Measurements from ENCODE around the gene EIF3I. TPM values are rescaled to one million over a fixed set of nuclear protein-coding genes. Genes with fewer than 3 reads are reported as not detected.

The EIF3I gene
- total and polyA plus RNA-seq, 2 experiments from 2014 or later: 259 to 286 TPM

DNA sequence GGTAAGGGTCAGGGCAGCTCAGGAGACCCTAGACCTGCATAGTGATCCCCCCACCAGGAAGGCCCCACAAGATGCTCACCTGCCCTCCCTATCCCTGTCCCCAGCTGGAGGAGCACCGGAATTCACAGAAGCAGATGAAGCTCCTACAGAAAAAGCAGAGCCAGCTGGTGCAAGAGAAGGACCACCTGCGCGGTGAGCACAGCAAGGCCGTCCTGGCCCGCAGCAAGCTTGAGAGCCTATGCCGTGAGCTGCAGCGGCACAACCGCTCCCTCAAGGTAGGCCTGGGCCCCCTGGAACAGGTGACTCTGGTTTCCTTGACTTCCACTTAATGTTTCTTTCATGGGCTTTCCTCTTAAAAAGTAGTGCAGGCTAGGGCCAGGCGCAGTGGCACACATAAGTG, 34.4 kb upstream of the EIF3I start:
- Histone ChIP-seq H3K4me2 (ENCODE audit: unreplicated experiment) (no peak overlapping the region), H3K9me2 (ENCODE audit: insufficient read depth) (no peaks in the 10 kb centered on the region), H2AFZ (no peak overlapping the region), H3K36me3 (ENCODE audit: low read depth) (peaks cover 80% of the 10 kb centered on the region), H3K27ac (no peak overlapping the region), H3K27me3 (replicated peaks; ENCODE audit: insufficient read depth) (no peaks in the 10 kb centered on the region), H3K9ac (no peak overlapping the region), H3K4me1 (ENCODE audit: insufficient read depth) (0 out of 2 replicates have a peak, but pooled peaks cover 20% of the 10 kb centered on the region), H3K9me3 (ENCODE audit: low read depth) (no peaks in the 10 kb centered on the region), H4K20me1 (ENCODE audit: insufficient read depth) (peaks cover 5% of the 10 kb centered on the region; the same call in 1 of the 2 replicates), H3F3A (ENCODE audit: insufficient read depth) (peaks cover 13% of the 10 kb centered on the region), H3K79me2 (ENCODE audit: insufficient read depth) (peaks cover 73% of the 10 kb centered on the region), H3K4me3 (no peak overlapping the region)
- TF ChIP-seq EZH2phosphoT487 (IDR thresholded peaks at IDR 0.05; ENCODE audit: insufficient read depth, low read depth) (no peak), EZH2 (IDR thresholded peaks at IDR 0.05; ENCODE audit: insufficient read depth, poor library complexity, severe bottlenecking) (no peak)
- WGBS, 2 experiments (ENCODE audit: low coverage in 1 of 2, low lambda C conversion rate in 2 of 2, missing lambda C conversion rate in 2 of 2): 91 to 95% methylated on average over 9 of the region's 9 CpGs
- in situ Hi-C loops (cut with MboI): no loop called here
- DNase-seq: no peak

DNA sequence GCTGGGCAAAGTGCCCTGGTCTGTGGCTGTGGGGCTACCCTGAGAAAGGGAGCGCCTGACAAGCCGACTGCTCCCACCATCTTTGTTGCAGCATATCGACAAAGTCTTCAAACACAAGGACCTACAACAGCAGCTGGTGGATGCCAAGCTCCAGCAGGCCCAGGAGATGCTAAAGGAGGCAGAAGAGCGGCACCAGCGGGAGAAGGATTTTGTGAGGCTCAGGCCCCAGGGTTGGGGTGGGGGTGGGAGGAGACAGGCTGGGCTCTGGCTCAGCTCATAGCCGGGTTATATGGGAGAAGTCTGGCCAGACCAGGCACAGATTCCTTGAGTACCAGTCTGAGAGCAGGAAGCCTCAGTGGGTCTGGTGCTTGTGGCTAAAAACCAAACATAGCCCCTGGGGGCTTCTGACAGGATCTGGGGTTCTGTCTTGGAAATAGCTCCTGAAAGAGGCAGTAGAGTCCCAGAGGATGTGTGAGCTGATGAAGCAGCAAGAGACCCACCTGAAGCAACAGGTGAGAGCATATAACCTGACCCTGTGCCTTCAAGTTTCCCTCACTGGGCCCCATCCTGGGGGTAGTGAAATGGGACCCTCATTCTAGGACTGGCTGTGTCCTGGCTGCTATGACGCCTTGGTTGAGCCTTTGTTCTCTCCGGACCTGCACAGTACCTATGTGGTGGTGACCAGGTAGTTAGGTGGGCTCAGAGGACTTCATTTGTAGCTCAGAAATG, 29.8 kb upstream of the EIF3I start:
- Histone ChIP-seq H4K20me1 (ENCODE audit: insufficient read depth) (no peaks in the 10 kb centered on the region), H3K4me1 (ENCODE audit: insufficient read depth) (peaks cover 10% of the 10 kb centered on the region), H3K36me3 (ENCODE audit: low read depth) (peaks cover 91% of the 10 kb centered on the region), H3K4me2 (ENCODE audit: unreplicated experiment) (no peak overlapping the region), H3K27ac (no peak overlapping the region), H3K9me2 (ENCODE audit: insufficient read depth) (no peaks in the 10 kb centered on the region), H3K9ac (no peak overlapping the region), H3K79me2 (ENCODE audit: insufficient read depth) (peaks cover 28% of the 10 kb centered on the region), H3K4me3 (no peak overlapping the region), H3K9me3 (ENCODE audit: low read depth) (no peaks in the 10 kb centered on the region), H2AFZ (no peak overlapping the region), H3K27me3 (replicated peaks; ENCODE audit: insufficient read depth) (no peaks in the 10 kb centered on the region), H3F3A (ENCODE audit: insufficient read depth) (peaks cover 55% of the 10 kb centered on the region)
- DNase-seq: no peak
- TF ChIP-seq EZH2phosphoT487 (IDR thresholded peaks at IDR 0.05; ENCODE audit: insufficient read depth, low read depth): no peak
- no peak for TF ChIP-seq EZH2 (IDR thresholded peaks at IDR 0.05; ENCODE audit: insufficient read depth, poor library complexity, severe bottlenecking)
- WGBS, 2 experiments (ENCODE audit: low coverage in 1 of 2, low lambda C conversion rate in 2 of 2, missing lambda C conversion rate in 2 of 2): 93 to 95% methylated on average over 7 to 8 of the region's 8 CpGs
- in situ Hi-C loops (cut with MboI): no loop called here

DNA sequence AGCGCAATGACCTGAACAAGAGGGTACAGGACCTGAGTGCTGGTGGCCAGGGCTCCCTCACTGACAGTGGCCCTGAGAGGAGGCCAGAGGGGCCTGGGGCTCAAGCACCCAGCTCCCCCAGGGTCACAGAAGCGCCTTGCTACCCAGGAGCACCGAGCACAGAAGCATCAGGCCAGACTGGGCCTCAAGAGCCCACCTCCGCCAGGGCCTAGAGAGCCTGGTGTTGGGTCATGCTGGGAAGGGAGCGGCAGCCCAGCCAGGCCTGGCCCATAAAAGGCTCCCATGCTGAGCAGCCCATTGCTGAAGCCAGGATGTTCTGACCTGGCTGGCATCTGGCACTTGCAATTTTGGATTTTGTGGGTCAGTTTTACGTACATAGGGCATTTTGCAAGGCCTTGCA, 27.2 kb upstream of the EIF3I start:
- DNase-seq: no peak
- in situ Hi-C loops (cut with MboI): no loop called here
- WGBS, 2 experiments (ENCODE audit: low coverage in 1 of 2, low lambda C conversion rate in 2 of 2, missing lambda C conversion rate in 2 of 2): 97 to 100% methylated on average over 6 of the region's 6 CpGs
- H3K79me2 ChIP-seq (ENCODE audit: insufficient read depth): peaks cover 7% of the 10 kb centered on the region
- peaks cover 21% of the 10 kb centered on the region for H3K4me1 ChIP-seq (ENCODE audit: insufficient read depth)
- no peak overlapping the region for H3K4me2 ChIP-seq (ENCODE audit: unreplicated experiment)
- no peak overlapping the region for H3K9ac ChIP-seq
- H3K27ac ChIP-seq: no peak overlapping the region
- H2AFZ ChIP-seq: no peak overlapping the region
- no peaks in the 10 kb centered on the region for H4K20me1 ChIP-seq (ENCODE audit: insufficient read depth)
- H3K27me3 ChIP-seq (replicated peaks; ENCODE audit: insufficient read depth): no peaks in the 10 kb centered on the region
- H3K9me2 ChIP-seq (ENCODE audit: insufficient read depth): no peaks in the 10 kb centered on the region
- no peak overlapping the region for H3K4me3 ChIP-seq
- H3F3A ChIP-seq (ENCODE audit: insufficient read depth): peaks cover 72% of the 10 kb centered on the region
- H3K36me3 ChIP-seq (ENCODE audit: low read depth): peaks cover 67% of the 10 kb centered on the region
- H3K9me3 ChIP-seq (ENCODE audit: low read depth): no peaks in the 10 kb centered on the region
- no peak for TF ChIP-seq EZH2 (IDR thresholded peaks at IDR 0.05; ENCODE audit: insufficient read depth, poor library complexity, severe bottlenecking)
- no peak for TF ChIP-seq EZH2phosphoT487 (IDR thresholded peaks at IDR 0.05; ENCODE audit: insufficient read depth, low read depth)

DNA sequence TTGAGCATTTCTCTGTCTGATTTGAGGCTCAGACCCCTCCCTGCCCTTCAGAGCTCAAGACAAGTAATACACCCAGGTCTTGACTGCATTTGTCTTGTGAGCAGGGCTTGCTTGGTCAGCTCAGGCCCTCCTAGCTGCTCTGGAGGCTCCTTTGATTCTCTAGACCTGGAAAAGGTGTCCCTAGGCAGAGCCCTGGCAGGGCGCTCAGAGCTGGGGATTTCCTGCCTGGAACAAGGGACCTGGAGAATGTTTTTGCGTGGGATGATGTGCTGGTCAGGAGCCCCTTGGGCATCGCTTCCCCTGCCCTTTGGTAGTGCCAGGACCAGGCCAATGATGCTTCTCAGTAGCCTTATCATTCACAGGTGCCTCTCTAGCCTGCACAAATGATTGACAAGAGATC, 26.7 kb upstream of the EIF3I start:
- in situ Hi-C loops (cut with MboI): no loop called here
- H2AFZ ChIP-seq: no peak overlapping the region
- H3K27ac ChIP-seq: no peak overlapping the region
- no peaks in the 10 kb centered on the region for H3K9me2 ChIP-seq (ENCODE audit: insufficient read depth)
- peaks cover 22% of the 10 kb centered on the region for H3K4me1 ChIP-seq (ENCODE audit: insufficient read depth)
- peaks cover 61% of the 10 kb centered on the region for H3K36me3 ChIP-seq (ENCODE audit: low read depth)
- H3K79me2 ChIP-seq (ENCODE audit: insufficient read depth): peaks cover 2% of the 10 kb centered on the region
- no peaks in the 10 kb centered on the region for H4K20me1 ChIP-seq (ENCODE audit: insufficient read depth)
- peaks cover 73% of the 10 kb centered on the region for H3F3A ChIP-seq (ENCODE audit: insufficient read depth)
- no peaks in the 10 kb centered on the region for H3K27me3 ChIP-seq (replicated peaks; ENCODE audit: insufficient read depth)
- H3K4me2 ChIP-seq (ENCODE audit: unreplicated experiment): no peak overlapping the region
- no peak overlapping the region for H3K4me3 ChIP-seq
- WGBS, 2 experiments (ENCODE audit: low coverage in 1 of 2, low lambda C conversion rate in 2 of 2, missing lambda C conversion rate in 2 of 2): 100% methylated on average over 3 of the region's 3 CpGs
- TF ChIP-seq EZH2phosphoT487 (IDR thresholded peaks at IDR 0.05; ENCODE audit: insufficient read depth, low read depth) (no peak), EZH2 (IDR thresholded peaks at IDR 0.05; ENCODE audit: insufficient read depth, poor library complexity, severe bottlenecking) (no peak)
- DNase-seq: no peak
- H3K9me3 ChIP-seq (ENCODE audit: low read depth): no peaks in the 10 kb centered on the region
- no peak overlapping the region for H3K9ac ChIP-seq

Data from GM23248 (cell line).